ENCODE data around the gene NHSL2.
"Not testable (repeated sequence)": the region's sequence is repeated elsewhere in the genome, so short reads cannot be mapped to it uniquely, and the experiment has no call there.

NHSL2 gene

DNA sequence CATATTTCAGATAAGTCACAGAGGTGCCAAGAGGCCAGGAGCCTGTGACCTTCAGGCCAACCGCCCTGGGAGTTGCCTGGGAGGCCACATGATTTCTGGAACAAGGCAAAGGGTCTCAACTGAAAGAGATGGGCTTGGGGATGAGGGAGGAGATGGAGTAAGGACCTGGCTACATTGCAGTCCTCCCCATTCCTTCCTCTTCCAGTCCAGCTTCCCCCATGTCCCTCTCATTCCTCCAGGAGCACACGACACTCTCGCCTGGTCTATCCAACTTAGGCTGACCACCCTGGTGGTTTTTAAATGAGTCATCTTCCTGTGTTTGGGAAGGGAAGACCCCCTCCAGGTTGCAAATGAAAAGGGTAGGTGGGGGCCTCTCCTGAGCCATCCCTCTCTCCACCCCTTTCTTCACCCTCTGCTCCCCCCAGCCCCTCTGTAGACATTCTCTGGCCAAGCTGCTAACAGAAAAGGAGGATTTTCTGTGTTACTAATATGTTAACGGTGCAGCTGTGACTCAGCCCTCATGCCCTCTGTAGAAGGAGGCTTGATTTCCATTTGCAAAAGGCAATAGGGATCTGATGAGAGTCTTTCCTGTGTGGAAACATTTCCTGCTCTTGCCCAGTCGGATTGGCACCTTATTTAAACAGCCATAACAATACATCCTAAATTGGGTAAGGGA lies 141.9 kb downstream of the NHSL2 start:
- no peak for DNase-seq (ENCODE audit: low spot score)
- TF ChIP-seq, protein P1, sequence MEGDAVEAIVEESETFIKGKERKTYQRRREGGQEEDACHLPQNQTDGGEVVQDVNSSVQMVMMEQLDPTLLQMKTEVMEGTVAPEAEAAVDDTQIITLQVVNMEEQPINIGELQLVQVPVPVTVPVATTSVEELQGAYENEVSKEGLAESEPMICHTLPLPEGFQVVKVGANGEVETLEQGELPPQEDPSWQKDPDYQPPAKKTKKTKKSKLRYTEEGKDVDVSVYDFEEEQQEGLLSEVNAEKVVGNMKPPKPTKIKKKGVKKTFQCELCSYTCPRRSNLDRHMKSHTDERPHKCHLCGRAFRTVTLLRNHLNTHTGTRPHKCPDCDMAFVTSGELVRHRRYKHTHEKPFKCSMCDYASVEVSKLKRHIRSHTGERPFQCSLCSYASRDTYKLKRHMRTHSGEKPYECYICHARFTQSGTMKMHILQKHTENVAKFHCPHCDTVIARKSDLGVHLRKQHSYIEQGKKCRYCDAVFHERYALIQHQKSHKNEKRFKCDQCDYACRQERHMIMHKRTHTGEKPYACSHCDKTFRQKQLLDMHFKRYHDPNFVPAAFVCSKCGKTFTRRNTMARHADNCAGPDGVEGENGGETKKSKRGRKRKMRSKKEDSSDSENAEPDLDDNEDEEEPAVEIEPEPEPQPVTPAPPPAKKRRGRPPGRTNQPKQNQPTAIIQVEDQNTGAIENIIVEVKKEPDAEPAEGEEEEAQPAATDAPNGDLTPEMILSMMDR (IDR thresholded peaks at IDR 0.05; ENCODE audit: borderline replicate concordance, control extremely low read depth, extremely low read depth, insufficient read depth, missing control alignments): no peak
- in situ Hi-C loops (cut with MboI; ENCODE audit: low sequenced_read_pairs, unreplicated experiment): no loop called here

DNA sequence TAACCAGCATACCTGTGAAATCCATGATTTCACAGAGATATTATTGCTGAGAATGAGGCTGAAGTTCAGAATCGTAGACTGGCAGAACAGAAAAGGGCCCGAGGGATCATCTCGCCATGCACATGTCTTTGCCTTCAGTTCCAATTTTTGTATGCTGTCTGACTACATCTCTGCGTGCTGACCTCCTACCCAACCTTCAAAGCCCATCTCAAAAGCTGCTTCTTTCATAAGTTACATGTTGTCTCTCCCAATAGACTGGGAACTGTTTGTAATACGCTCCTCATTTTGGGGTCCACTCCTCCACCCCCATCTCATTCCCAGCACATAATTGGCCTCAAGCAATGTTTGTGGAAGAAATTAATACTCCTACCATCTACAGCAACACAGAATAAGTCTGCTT lies 142.9 kb downstream of the NHSL2 start:
- no peak for DNase-seq (ENCODE audit: low spot score)
- in situ Hi-C loops (cut with MboI; ENCODE audit: low sequenced_read_pairs, unreplicated experiment): no loop called here
- TF ChIP-seq, protein P1 (IDR thresholded peaks at IDR 0.05; ENCODE audit: borderline replicate concordance, control extremely low read depth, extremely low read depth, insufficient read depth, missing control alignments): no peak

DNA sequence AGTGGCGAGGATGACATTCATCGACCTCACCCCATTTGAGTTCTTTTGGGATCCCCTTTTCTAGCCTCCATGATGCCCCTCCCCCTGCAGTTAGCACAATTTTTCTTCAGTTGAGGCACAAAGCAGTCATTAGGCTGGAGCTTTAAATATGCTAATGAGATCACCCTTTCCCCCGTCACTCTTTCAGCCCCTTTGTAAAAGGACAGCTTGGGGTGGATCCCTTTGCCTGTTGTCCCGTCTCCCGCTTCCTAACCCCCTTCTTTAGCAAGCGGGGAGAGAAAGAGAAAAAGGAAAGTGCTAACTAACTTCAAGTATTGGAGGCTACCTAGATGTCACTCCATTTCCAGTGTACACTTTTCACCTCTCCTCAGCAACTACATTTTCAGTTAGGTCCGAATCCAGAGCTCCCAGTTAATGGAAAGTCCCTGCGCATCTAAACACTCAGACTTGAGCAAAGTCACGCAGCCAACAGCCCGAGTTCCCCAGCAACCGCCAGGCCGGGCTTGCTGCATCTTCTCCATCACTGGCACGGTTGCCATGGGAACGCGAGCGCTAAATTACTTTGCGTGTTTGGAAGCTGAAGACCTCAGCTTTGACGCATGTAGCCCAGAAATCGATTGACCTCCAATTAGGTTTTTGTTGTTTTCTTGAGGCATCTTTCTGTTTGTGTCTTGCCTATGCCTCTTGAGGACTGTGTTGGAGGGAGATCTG lies 144.3 kb downstream of the NHSL2 start:
- in situ Hi-C loops (cut with MboI; ENCODE audit: low sequenced_read_pairs, unreplicated experiment): no loop called here
- DNase-seq (ENCODE audit: low spot score): no peak
- TF ChIP-seq, protein P1 (IDR thresholded peaks at IDR 0.05; ENCODE audit: borderline replicate concordance, control extremely low read depth, extremely low read depth, insufficient read depth, missing control alignments): no peak

DNA sequence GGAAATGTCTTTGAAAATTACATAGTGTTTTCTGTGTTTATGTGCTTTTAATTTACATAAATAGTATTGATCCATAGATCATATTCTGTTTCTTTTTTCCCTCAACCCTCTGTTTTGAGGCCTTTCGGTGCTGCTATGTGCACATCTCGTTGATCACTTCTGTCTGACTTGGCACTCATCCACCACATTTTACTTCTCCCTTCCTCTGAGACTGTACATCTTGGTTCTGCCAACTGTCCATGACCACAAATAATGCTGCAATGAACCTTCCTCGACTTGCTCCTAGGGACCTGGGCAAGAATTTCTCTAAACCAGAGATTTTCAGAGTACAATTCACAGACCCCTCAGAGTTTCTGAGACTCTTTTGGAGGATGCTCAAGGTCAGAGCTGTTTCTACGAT lies 146.7 kb downstream of the NHSL2 start:
- TF ChIP-seq, protein P1 (IDR thresholded peaks at IDR 0.05; ENCODE audit: borderline replicate concordance, control extremely low read depth, extremely low read depth, insufficient read depth, missing control alignments): no peak
- no peak for DNase-seq (ENCODE audit: low spot score)
- in situ Hi-C loops (cut with MboI; ENCODE audit: low sequenced_read_pairs, unreplicated experiment): no loop called here

DNA sequence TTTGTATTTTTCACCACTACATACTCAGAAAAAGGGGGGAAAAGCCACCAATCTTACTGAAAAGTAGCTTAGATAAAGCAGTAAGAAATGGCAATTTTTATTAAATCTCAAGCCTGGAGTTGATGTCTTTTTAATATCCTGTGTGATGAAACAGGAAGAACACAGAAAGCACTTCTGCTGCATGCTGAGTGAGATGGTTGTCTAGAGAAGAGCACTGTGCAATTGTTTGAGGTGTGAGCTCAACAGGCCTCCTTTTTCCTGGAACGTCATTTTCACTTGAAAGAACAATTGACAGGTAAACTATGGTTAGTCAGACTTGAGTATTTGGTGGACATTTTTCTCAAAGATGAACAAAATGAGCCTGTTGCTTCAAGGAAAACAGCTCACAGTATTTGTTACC lies 147.2 kb downstream of the NHSL2 start:
- TF ChIP-seq, protein P1 (IDR thresholded peaks at IDR 0.05; ENCODE audit: borderline replicate concordance, control extremely low read depth, extremely low read depth, insufficient read depth, missing control alignments): no peak
- in situ Hi-C loops (cut with MboI; ENCODE audit: low sequenced_read_pairs, unreplicated experiment): no loop called here

DNA sequence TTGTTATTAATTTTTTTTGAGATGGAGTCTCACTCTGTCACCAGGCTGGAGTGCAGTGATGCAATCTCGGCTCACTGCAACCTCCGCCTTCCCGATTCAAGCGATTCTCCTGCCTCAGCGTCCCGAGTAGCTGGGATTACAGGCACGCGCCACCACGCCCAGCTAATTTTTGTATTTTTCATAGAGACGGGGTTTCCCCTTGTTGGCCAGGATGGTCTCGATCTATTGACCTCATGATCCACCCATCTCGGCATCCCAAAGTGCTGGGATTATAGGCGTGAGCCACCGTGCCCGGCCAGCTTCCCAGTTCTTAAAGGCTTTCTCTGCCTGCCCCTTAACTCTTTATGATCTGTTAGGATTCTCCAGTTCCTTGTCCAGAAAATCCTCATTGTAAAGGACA lies 147.7 kb downstream of the NHSL2 start:
- in situ Hi-C loops (cut with MboI; ENCODE audit: low sequenced_read_pairs, unreplicated experiment); DNase-seq (ENCODE audit: low spot score): not testable (repeated sequence)

More for the DNA sequence above, 147.2 kb downstream of the NHSL2 start:
- no peak for DNase-seq (ENCODE audit: low spot score)

DNA sequence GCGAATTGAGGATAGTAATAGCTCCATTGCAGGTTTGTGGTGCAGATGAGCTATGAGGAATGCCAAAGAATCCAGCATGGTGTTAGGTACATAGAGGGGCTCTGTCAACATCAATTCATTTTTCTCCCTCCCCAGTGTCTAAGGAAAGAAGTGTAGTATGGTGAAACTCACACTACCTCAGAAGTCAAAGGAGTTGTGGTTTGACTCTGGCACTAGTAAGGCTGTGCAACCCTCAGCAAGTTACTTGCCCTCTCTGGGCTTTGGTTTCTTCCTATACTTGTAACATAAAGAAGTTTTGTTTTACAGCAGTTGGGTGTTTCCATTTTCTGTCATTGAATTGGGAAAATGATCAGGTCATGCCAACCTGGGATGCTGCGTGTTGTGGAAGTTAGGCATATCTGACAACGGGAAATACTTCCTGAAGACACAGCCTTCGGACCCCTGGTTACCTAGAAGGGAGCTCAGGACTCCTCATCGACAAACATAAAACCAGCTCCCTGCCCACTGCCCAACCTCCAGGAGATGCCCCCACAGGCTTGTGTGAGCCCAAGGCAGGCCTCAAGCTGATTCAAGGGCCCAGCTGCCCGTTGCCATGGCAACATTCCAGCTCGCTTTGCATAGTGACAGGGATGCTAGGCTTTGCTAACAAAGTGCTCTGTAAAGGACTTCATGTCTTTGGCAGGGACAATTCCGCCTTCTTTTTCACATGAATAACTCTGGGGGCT lies 149.7 kb downstream of the NHSL2 start:
- TF ChIP-seq, protein P1 (IDR thresholded peaks at IDR 0.05; ENCODE audit: borderline replicate concordance, control extremely low read depth, extremely low read depth, insufficient read depth, missing control alignments): no peak
- DNase-seq (ENCODE audit: low spot score): no peak
- in situ Hi-C loops (cut with MboI; ENCODE audit: low sequenced_read_pairs, unreplicated experiment): no loop called here
